NCI-H2227 treated with DMSO at 0.1 percent for 48 hours (cell line): Measurements from ENCODE around the gene PLIN4.

Experiments used
- DNase-seq: peaks from one replicate; lab custom pipeline; 2025; lab: John Stamatoyannopoulos, UW

Gene PLIN4

DNA sequence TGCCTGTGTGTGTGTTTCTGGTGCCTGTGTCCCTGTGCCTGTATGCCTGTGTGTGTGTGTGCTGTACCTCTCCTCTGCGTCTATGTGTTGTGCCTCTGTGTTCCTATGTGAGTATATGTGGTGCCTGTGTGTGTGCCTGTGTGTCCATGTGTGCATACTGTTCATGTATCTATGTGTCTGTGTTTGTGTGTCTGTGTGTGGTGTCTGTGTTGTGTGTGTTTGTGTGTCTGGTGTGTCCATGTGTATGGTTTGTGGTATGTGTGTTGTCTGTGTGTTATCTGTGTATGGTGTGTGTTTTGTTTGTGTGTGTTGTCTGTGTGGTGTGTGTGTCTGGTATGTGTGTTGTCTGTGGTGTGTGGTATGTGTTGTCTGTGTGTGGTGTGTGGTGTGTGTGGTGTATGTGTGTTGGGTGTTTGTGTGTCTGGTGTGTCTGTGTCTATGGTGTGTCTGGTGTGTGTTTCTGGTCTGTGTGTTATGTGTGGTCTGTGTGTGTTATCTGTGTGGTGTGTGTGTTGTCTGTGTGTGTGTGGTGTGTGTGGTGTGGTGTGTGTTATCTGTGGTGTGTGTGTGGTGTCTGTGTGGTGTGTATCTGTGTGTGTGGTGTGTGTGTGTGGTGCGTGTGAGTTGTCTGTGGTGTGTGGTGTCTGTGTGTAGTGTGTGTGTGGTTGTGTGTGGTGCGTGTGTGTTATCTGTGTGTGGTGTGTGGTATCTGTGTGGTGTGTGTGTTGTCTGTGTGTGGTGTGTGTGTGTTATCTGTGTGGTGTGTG, 25.8 kb downstream of the PLIN4 start:
- DNase-seq = no peak

- DNase-seq = no peak
Observed at GRCh38 chr19:4491446-4491845, 26.8 kb downstream of the PLIN4 start.

- no peak for DNase-seq
Observed at GRCh38 chr19:4488496-4488895, 29.8 kb downstream of the PLIN4 start.

DNA sequence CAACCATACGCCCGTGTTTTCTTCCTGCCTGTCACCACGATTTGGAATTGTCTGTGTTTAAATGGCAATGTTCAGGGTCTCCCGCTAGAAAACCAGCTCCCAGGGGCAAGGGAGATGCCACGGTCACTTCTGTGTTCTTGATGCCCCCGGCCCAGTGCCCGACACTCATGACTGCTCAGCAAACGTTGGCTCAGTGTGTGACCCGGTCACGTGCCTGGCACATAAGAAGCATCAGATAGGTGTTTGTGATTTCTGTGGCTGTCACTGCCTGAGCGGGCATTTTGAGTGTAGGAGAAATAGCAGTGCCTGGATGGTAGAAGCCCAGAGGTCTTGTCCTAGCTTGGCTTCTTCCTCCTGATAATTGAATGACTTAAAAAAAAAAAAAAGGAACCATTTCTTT, 30.7 kb downstream of the PLIN4 start:
- no peak for DNase-seq

DNA sequence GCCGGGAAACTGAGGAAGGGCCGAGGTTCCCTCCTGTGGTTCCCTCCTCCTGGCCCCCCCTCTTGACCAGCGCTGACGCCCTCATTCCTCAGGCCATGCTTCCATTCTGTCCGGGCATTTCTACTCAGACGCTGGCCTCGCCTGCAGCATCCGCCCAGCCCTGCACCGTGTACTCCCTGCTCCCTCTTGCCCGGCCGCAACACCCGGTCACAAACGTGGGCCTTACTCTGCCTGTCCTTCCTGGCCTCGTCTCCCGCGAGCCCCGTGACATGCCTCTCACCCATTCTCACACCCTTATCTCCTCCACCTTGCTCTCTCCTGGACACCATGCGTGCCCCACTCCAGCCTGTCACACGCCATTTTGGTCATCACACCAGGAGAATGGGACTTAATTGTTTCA, 34.9 kb downstream of the PLIN4 start:
- DNase-seq = no peak

DNA sequence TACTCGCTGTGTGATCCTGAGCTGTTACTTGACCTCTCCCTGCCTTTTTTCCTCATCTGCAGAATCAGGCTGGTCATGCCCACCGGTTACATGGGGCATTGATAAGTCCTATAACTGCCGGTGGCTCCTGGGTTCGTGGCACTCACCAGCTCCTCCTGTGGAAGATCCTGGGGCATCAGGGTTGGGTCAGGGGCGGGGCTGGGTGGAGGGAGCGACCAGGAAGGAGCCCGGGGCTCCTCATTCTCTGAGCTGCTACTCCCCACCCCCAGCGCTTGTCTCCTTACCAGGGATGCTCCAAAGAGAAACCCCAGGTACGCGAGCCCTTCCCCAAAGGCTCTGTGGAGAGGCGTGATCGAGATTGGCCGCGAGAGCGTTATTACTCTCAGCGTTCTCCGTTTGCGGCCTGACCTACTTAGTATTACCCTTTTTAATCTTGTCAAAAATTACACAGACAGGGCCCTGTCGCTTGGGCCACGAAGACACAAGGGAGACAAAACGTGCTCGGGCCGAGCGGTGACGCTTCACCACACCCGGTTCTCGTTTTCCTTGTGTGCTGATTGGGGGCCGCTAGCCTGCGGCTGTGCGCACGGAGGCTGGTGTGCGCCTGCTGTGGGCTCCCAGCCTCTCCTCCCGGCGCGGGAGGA, 35.4 kb downstream of the PLIN4 start:
- no peak for DNase-seq

- DNase-seq = no peak
Observed at GRCh38 chr19:4477034-4477801, 41.1 kb downstream of the PLIN4 start.

DNA sequence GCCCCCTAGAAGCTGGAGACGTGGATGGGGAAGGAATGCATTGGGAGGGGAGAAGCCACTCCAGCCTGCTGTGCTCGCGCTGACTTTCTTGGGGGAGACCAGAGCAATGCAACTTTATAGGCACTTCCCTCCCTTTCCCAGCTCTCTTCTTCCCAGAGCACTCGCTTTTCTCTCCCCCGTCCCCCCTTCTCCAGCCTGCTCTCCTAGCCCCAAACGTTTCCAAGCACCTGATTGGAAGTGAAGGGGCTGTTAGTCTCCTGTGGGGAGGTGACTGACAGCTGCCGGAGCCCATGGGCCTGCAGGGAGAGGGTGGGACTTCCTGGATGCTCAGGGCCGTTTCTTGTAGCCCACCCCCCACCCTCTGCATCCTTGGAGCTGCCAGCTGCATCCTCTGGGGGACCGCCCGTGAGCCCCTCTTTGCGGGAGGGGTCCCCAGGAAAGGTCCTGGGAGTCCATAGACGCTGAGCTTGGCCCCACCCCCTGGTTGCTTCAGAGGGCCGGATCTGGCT, 43.7 kb downstream of the PLIN4 start:
- peak; percentile 74 for DNase-seq

GRCh38 chr19:4473763-4474513, 44.3 kb downstream of the PLIN4 start:
- no peak for DNase-seq

- DNase-seq = no peak
Observed at GRCh38 chr19:4473011-4473762, 45.1 kb downstream of the PLIN4 start.

DNA sequence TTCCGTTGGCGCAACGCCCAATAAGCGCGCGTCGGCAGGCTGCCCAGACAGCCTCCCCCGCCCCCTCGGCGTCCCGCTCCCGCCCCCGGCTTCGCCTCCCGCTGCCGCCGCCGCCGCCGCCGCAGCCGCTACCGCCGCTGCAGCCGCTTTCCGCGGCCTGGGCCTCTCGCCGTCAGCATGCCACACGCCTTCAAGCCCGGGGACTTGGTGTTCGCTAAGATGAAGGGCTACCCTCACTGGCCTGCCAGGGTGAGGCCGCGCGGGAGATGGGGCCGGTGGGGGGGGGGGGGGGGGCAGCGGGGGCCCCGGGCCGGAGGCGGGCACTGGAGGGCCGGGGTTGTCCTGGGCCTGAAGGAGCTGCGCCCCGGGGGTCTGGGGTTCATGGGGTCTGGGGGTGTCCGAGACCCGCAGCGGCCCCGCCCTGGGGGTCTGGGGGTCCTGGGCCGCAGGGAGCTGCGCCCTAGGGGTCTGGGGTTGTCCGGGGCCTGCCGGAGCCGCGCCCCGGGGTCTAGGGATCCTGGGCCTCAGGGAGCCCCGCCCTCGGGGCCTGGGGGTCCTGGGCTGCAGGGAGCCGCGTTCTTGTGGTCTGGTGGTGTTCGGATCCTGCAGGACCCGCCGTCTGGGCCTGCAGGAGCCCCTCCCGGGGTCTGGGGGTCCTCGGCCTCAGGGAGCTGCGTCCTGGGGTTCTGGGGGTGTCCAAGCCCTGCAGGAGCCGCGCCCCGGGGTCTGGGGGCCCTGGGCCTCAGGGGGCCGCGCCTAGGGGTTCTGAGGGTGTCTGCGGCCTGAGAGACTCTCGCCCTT, 45.9 kb downstream of the PLIN4 start, which contains the start of gene HDGFL2:
TSS of gene HDGFL2 (plus strand) at position 124 of the 801 bp plus-strand sequence. CDS start at position 178, 54 bp downstream.
- no peak for DNase-seq

- peak; percentile 99 for DNase-seq
Observed at GRCh38 chr19:4471403-4472173, 46.7 kb downstream of the PLIN4 start.

DNA sequence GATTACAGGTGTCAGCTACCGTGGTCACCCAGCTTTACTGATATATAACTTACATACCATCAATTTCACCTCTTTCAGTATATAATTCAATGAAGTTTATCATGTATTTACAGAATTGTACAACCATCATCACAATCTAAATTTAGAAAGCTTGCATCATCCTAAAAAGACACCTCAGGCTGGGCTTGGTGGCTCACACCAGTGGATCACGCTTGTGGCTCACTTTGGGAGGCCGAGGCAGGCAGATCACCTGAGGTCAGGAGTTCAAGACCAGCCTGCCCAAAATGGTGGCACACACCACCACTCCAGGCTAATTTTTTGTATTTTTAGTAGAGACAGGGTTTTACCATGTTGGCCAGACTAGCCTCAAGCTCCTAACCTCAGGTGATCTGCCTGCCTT, 50.5 kb downstream of the PLIN4 start:
- DNase-seq = no peak

- no peak for DNase-seq
Observed at GRCh38 chr19:4464815-4465581, 53.3 kb downstream of the PLIN4 start.

GRCh38 chr19:4457654-4458395, 60.5 kb downstream of the PLIN4 start, which contains the start of gene UBXN6:
Gene UBXN6, minus strand, starts transcription at chr19:4457794. Its CDS starts 97 bp downstream, at chr19:4457697.
- DNase-seq = peak; percentile 90

DNA sequence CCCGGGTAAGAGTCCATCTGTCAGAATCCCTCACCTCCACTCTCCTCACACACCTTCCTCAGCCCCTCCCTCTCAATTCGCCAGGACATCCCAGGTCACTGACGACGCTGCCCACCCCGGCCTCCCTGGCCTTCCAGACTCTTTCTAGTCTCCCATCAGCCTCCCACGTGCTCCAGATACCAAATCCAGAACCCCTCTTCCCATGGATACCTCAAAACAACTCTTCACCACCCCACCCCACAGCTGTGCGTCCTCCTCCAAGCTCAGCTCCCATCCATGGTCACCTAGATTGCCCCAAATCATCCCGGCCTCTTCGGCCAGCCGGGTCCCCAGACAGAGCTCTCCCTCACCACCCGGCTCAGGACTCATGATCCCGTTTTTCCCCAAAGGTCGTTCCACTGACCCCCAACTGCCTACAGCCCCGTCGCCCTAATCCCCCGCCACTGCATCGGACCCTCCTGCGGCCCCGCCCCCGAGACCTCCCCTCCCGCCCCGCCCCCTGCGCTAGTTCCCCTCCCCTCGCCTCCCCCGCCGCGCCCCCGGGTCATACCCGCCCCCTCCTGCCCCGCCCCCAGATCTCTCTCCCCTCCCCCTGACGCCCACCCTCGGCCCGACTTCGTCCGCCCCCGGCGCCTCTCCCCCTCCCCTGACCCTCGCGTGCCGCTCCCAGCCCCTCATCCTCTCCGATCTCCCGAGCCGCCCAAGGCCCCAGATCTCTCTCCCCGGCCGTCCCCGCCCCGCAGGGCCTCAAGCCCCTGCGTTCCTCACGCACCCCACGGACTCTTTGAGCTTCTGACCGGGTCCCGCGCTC, 61.2 kb downstream of the PLIN4 start:
- peak; percentile 48 for DNase-seq

GRCh38 chr19:4456476-4456842, 61.8 kb downstream of the PLIN4 start:
- no peak for DNase-seq
